ENCODE data around the gene RRN3. TPM values are rescaled to one million over a fixed set of nuclear protein-coding genes. Genes with fewer than 3 reads are reported as not detected.

The RRN3 gene
- total RNA-seq, 1 experiment from 2014 or later, result 57.7 TPM

- CTCF ChIA-PET, result no interaction called here
- H3K79me2 ChIP-seq (ENCODE audit: insufficient read depth, low read length), result no peaks in the 10 kb centered on the region; the same call in 1 of the 2 replicates
These were observed 41.2 kb downstream of the RRN3 start for GRCh38 chr16:15052747-15053476.

More at GRCh38 chr16:15052747-15053476, 41.2 kb downstream of the RRN3 start:
- no peak overlapping the region for H3K4me3 ChIP-seq (replicated peaks in 1 of 2; ENCODE audit: low read depth in 1 of 2, low read length in 2 of 2)
- POLR2A ChIA-PET, result no interaction called here
- intact Hi-C loops (cut with micrococcal nuclease), result no loop called here
- H3K4me2 ChIP-seq (ENCODE audit: low read length), result no peak overlapping the region
- RAD21 ChIA-PET (ENCODE audit: low non-redundant PET in 1 of 2, low total read pairs in 2 of 2, uncharacterized antibody in 2 of 2, unreplicated experiment in 2 of 2), result no interaction called here
- TF ChIP-seq ATF3 (IDR thresholded peaks at IDR 0.05) (no peak), JUND (IDR thresholded peaks at IDR 0.05) (no peak), ZBTB33 (IDR thresholded peaks at IDR 0.05; ENCODE audit: extremely low read depth, insufficient replicate concordance, low read length) (no peak), FOSL1 (IDR thresholded peaks at IDR 0.05; ENCODE audit: low read depth) (no peak), CEBPB (IDR thresholded peaks at IDR 0.05; ENCODE audit: low read depth) (no peak), ZFX (IDR thresholded peaks at IDR 0.05) (no peak), SIN3A (IDR thresholded peaks at IDR 0.05; ENCODE audit: low read depth) (no peak), POLR2A (IDR thresholded peaks at IDR 0.05; ENCODE audit: borderline replicate concordance, extremely low read depth, insufficient read depth, insufficient read length) (no peak), SP1 (IDR thresholded peaks at IDR 0.05; ENCODE audit: low read depth) (no peak), EZH2 (IDR thresholded peaks at IDR 0.05) (no peak), CBX3 (IDR thresholded peaks at IDR 0.05; ENCODE audit: low read depth) (no peak), TCF7L2 (IDR thresholded peaks at IDR 0.05; ENCODE audit: borderline replicate concordance, extremely low read depth, insufficient read depth, insufficient read length) (no peak), ELF1 (IDR thresholded peaks at IDR 0.05; ENCODE audit: borderline replicate concordance, low read depth) (no peak), POLR2AphosphoS5 (IDR thresholded peaks at IDR 0.05; ENCODE audit: low read depth, low read length) (no peak)
- BruUV-seq (replicated peaks), result no TSS peak
- peaks cover 0 to 15% of the 10 kb centered on the region in 2 experiments; a peak in 2 of 4 replicates for H3K4me1 ChIP-seq (ENCODE audit: control insufficient read depth in 1 of 2, insufficient read depth in 2 of 2, low read length in 2 of 2)
- DNase-seq (ENCODE audit: low read depth, low spot score) (no peak), ATAC-seq (no peak)
- H3K27me3 ChIP-seq (ENCODE audit: insufficient read depth, low read length), result no peaks in the 10 kb centered on the region
- no peaks in the 10 kb centered on the region for H3K36me3 ChIP-seq (ENCODE audit: control insufficient read depth in 1 of 2, insufficient read depth in 2 of 2, low read length in 2 of 2)
- no peaks in the 10 kb centered on the region for H3K9me3 ChIP-seq (ENCODE audit: control insufficient read depth in 1 of 2, insufficient read depth in 1 of 2, low read depth in 1 of 2, low read length in 2 of 2)
- H2AFZ ChIP-seq (ENCODE audit: low read depth, low read length, poor library complexity, severe bottlenecking), result no peak overlapping the region
- H4K20me1 ChIP-seq (ENCODE audit: insufficient read depth), result no peaks in the 10 kb centered on the region
- no peak overlapping the region for H3K27ac ChIP-seq (ENCODE audit: low read depth, low read length)
- H3K9ac ChIP-seq (ENCODE audit: low read length), result no peak overlapping the region
- no peaks in the 10 kb centered on the region for H3K9me2 ChIP-seq (ENCODE audit: insufficient read depth)

Measured in HCT116 (cell line).